ENCODE results near the gene FBXL7. TPM values are rescaled to one million over a fixed set of nuclear protein-coding genes. Genes with fewer than 3 reads are reported as not detected.

The FBXL7 gene
- total RNA-seq, 2 experiments from 2014 or later, result not detected

- Mint-ChIP-seq H3K27me3 (no peaks in the 10 kb centered on the region), H3K36me3 (ENCODE audit: low read depth) (no peaks in the 10 kb centered on the region), H3K27ac (no peak overlapping the region), H3K4me3 (no peak overlapping the region), H3K4me1 (no peaks in the 10 kb centered on the region), H3K9me3 (no peaks in the 10 kb centered on the region)
- no peak for DNase-seq
- POLR2A ChIA-PET, result no interaction called here
- CTCF ChIA-PET, result no interaction called here
Observed at GRCh38 chr5:15627109-15627508, 127.1 kb downstream of the FBXL7 start.

- ChIA-PET CTCF (no interaction called here), POLR2A (no interaction called here)
- Mint-ChIP-seq H3K4me3 (no peak overlapping the region), H3K27ac (no peak overlapping the region), H3K36me3 (ENCODE audit: low read depth) (no peaks in the 10 kb centered on the region), H3K4me1 (no peaks in the 10 kb centered on the region), H3K27me3 (no peaks in the 10 kb centered on the region), H3K9me3 (no peaks in the 10 kb centered on the region)
- DNase-seq, result no peak
Observed at GRCh38 chr5:15627647-15628046, 127.7 kb downstream of the FBXL7 start.

- CTCF ChIA-PET, result no interaction called here
- no peaks in the 10 kb centered on the region for H3K27me3 Mint-ChIP-seq
- POLR2A ChIA-PET, result no interaction called here
- no peaks in the 10 kb centered on the region for H3K36me3 Mint-ChIP-seq (ENCODE audit: low read depth)
- peaks cover 3% of the 10 kb centered on the region for H3K9me3 Mint-ChIP-seq
- H3K4me1 Mint-ChIP-seq, result no peaks in the 10 kb centered on the region
- DNase-seq, result no peak
- H3K27ac Mint-ChIP-seq, result no peak overlapping the region
- H3K4me3 Mint-ChIP-seq, result no peak overlapping the region
Observed at GRCh38 chr5:15630441-15630840, 130.5 kb downstream of the FBXL7 start.

- DNase-seq, result no peak
- POLR2A ChIA-PET, result no interaction called here
- H3K27me3 Mint-ChIP-seq, result no peaks in the 10 kb centered on the region
- CTCF ChIA-PET, result no interaction called here
- no peaks in the 10 kb centered on the region for H3K4me1 Mint-ChIP-seq
- no peak overlapping the region for H3K4me3 Mint-ChIP-seq
- peaks cover 3% of the 10 kb centered on the region for H3K9me3 Mint-ChIP-seq
- no peaks in the 10 kb centered on the region for H3K36me3 Mint-ChIP-seq (ENCODE audit: low read depth)
- no peak overlapping the region for H3K27ac Mint-ChIP-seq
Observed at GRCh38 chr5:15634591-15635288, 134.8 kb downstream of the FBXL7 start.

GRCh38 chr5:15635289-15635616 lies 135.3 kb downstream of the FBXL7 start:
- H3K27me3 Mint-ChIP-seq, result no peaks in the 10 kb centered on the region
- POLR2A ChIA-PET, result no interaction called here
- no peak overlapping the region for H3K27ac Mint-ChIP-seq

GRCh38 chr5:15637345-15637744 lies 137.4 kb downstream of the FBXL7 start:
- ChIA-PET CTCF (no interaction called here), POLR2A (no interaction called here)
- no peak for DNase-seq
- no peaks in the 10 kb centered on the region for H3K36me3 Mint-ChIP-seq (ENCODE audit: low read depth)
- peaks cover 3% of the 10 kb centered on the region for H3K9me3 Mint-ChIP-seq
- H3K4me3 Mint-ChIP-seq, result no peak overlapping the region
- no peaks in the 10 kb centered on the region for H3K4me1 Mint-ChIP-seq
- H3K27ac Mint-ChIP-seq, result no peak overlapping the region
- no peaks in the 10 kb centered on the region for H3K27me3 Mint-ChIP-seq

More at GRCh38 chr5:15635289-15635616, 135.3 kb downstream of the FBXL7 start:
- H3K4me1 Mint-ChIP-seq, result no peaks in the 10 kb centered on the region
- no peaks in the 10 kb centered on the region for H3K36me3 Mint-ChIP-seq (ENCODE audit: low read depth)
- peaks cover 3% of the 10 kb centered on the region for H3K9me3 Mint-ChIP-seq
- H3K4me3 Mint-ChIP-seq, result no peak overlapping the region
- CTCF ChIA-PET, result interaction anchor here (0.6 kb wide), 1 partner anchor 1781 kb away, joined by 3 read pairs; no protein-coding TSS in a partner anchor
- DNase-seq, result no peak

GRCh38 chr5:15637886-15638285 lies 137.9 kb downstream of the FBXL7 start:
- H3K36me3 Mint-ChIP-seq (ENCODE audit: low read depth), result no peaks in the 10 kb centered on the region
- DNase-seq, result no peak
- CTCF ChIA-PET, result no interaction called here
- POLR2A ChIA-PET, result no interaction called here
- no peak overlapping the region for H3K27ac Mint-ChIP-seq
- H3K27me3 Mint-ChIP-seq, result no peaks in the 10 kb centered on the region
- H3K4me3 Mint-ChIP-seq, result no peak overlapping the region
- H3K4me1 Mint-ChIP-seq, result no peaks in the 10 kb centered on the region
- peaks cover 3% of the 10 kb centered on the region for H3K9me3 Mint-ChIP-seq

- CTCF ChIA-PET, result no interaction called here
- no peaks in the 10 kb centered on the region for H3K27me3 Mint-ChIP-seq
- H3K4me3 Mint-ChIP-seq, result no peak overlapping the region
Observed at GRCh38 chr5:15638296-15638695, 138.3 kb downstream of the FBXL7 start.

GRCh38 chr5:15639288-15639687 lies 139.3 kb downstream of the FBXL7 start:
- Mint-ChIP-seq H3K36me3 (ENCODE audit: low read depth) (no peaks in the 10 kb centered on the region), H3K9me3 (peaks cover 6% of the 10 kb centered on the region), H3K4me3 (no peak overlapping the region), H3K27ac (no peak overlapping the region), H3K27me3 (no peaks in the 10 kb centered on the region), H3K4me1 (no peaks in the 10 kb centered on the region)
- CTCF ChIA-PET, result no interaction called here
- no peak for DNase-seq
- POLR2A ChIA-PET, result no interaction called here

More at GRCh38 chr5:15638296-15638695, 138.3 kb downstream of the FBXL7 start:
- no peak overlapping the region for H3K27ac Mint-ChIP-seq
- no peaks in the 10 kb centered on the region for H3K4me1 Mint-ChIP-seq
- DNase-seq, result no peak
- H3K9me3 Mint-ChIP-seq, result peaks cover 3% of the 10 kb centered on the region
- POLR2A ChIA-PET, result no interaction called here
- H3K36me3 Mint-ChIP-seq (ENCODE audit: low read depth), result no peaks in the 10 kb centered on the region

GRCh38 chr5:15640116-15640515 lies 140.1 kb downstream of the FBXL7 start:
- Mint-ChIP-seq H3K36me3 (ENCODE audit: low read depth) (no peaks in the 10 kb centered on the region), H3K27me3 (no peaks in the 10 kb centered on the region), H3K4me1 (no peaks in the 10 kb centered on the region), H3K4me3 (no peak overlapping the region), H3K9me3 (peaks cover 5% of the 10 kb centered on the region), H3K27ac (no peak overlapping the region)
- CTCF ChIA-PET, result no interaction called here
- POLR2A ChIA-PET, result no interaction called here
- DNase-seq, result no peak

GRCh38 chr5:15643731-15644130 lies 143.8 kb downstream of the FBXL7 start:
- H3K4me3 Mint-ChIP-seq, result no peak overlapping the region
- CTCF ChIA-PET, result no interaction called here
- H3K27ac Mint-ChIP-seq, result no peak overlapping the region
- DNase-seq, result no peak
- POLR2A ChIA-PET, result no interaction called here
- H3K9me3 Mint-ChIP-seq, result peaks cover 7% of the 10 kb centered on the region
- no peaks in the 10 kb centered on the region for H3K27me3 Mint-ChIP-seq
- H3K36me3 Mint-ChIP-seq (ENCODE audit: low read depth), result no peaks in the 10 kb centered on the region
- no peaks in the 10 kb centered on the region for H3K4me1 Mint-ChIP-seq

GRCh38 chr5:15645381-15646160 lies 145.6 kb downstream of the FBXL7 start:
- no peak overlapping the region for H3K27ac Mint-ChIP-seq
- H3K4me1 Mint-ChIP-seq, result no peaks in the 10 kb centered on the region
- H3K9me3 Mint-ChIP-seq, result peaks cover 8% of the 10 kb centered on the region
- no peaks in the 10 kb centered on the region for H3K27me3 Mint-ChIP-seq
- CTCF ChIA-PET, result no interaction called here
- DNase-seq, result no peak
- POLR2A ChIA-PET, result no interaction called here
- no peak overlapping the region for H3K4me3 Mint-ChIP-seq
- no peaks in the 10 kb centered on the region for H3K36me3 Mint-ChIP-seq (ENCODE audit: low read depth)

- ChIA-PET POLR2A (no interaction called here), CTCF (no interaction called here)
- Mint-ChIP-seq H3K27ac (no peak overlapping the region), H3K4me1 (no peaks in the 10 kb centered on the region), H3K4me3 (no peak overlapping the region), H3K27me3 (no peaks in the 10 kb centered on the region), H3K9me3 (peaks cover 10% of the 10 kb centered on the region), H3K36me3 (ENCODE audit: low read depth) (no peaks in the 10 kb centered on the region)
- no peak for DNase-seq
Observed at GRCh38 chr5:15646371-15646770, 146.4 kb downstream of the FBXL7 start.

- Mint-ChIP-seq H3K4me3 (no peak overlapping the region), H3K27me3 (no peaks in the 10 kb centered on the region), H3K9me3 (peaks cover 10% of the 10 kb centered on the region), H3K4me1 (no peaks in the 10 kb centered on the region), H3K27ac (no peak overlapping the region), H3K36me3 (ENCODE audit: low read depth) (no peaks in the 10 kb centered on the region)
- ChIA-PET POLR2A (no interaction called here), CTCF (no interaction called here)
- no peak for DNase-seq
Observed at GRCh38 chr5:15647251-15647650, 147.3 kb downstream of the FBXL7 start.
